SK-N-SH (cell line): ENCODE results near the gene ZDHHC6. TPM values are rescaled to one million over a fixed set of nuclear protein-coding genes. Genes with fewer than 3 reads are reported as not detected.

Experiments
- CTCF ChIA-PET: fragments of 300-600, 350-600 bp; formaldehyde crosslinking; extraction: SDS; loops from one replicate; lab custom pipeline; 2021; lab: Yijun Ruan, JAX
- POLR2A ChIA-PET: fragments of 350-600 bp; sonication (Branson Sonifier 250); formaldehyde crosslinking; extraction: SDS; loops from one replicate; lab custom pipeline; 2020; ENCODE audit warnings: antibody characterized with exemption, inconsistent platforms; lab: Yijun Ruan, JAX
- DNase-seq: peaks from one replicate; pipeline ENCODE4 v3.0.0; 2012
- H2AFZ ChIP-seq: fragments of 200-600 bp; sonication (generic); 2 replicates; pipeline ENCODE4 v1.8.1; 2016; ENCODE audit warnings: antibody characterized with exemption, mild to moderate bottlenecking, low read depth
- H3F3A ChIP-seq: fragments of 200-600 bp; sonication (generic); replicated peaks from 2 replicates; pipeline ENCODE3; 2016; ENCODE audit warnings: antibody characterized with exemption, mild to moderate bottlenecking; ENCODE audit not compliant: insufficient read depth
- H3K27ac ChIP-seq, 2 experiments: fragments of 200-500 bp in 1 of 2; fragments of 200-600 bp in 1 of 2; sonication (Bioruptor generic) in 1 of 2; sonication (generic), shearing (Covaris generic) in 1 of 2; 2 replicates each; pipeline versions ENCODE4 v1.5.1 to v1.6.1; 2014 to 2016; ENCODE audit warnings: low read depth in 2 of 2, inconsistent platforms in 1 of 2, low read length in 1 of 2, mild to moderate bottlenecking in 1 of 2, mixed read lengths in 1 of 2
- H3K27me3 ChIP-seq: fragments of 200-600 bp; sonication (generic), shearing (Covaris generic); 2 replicates; pipeline ENCODE4 v1.6.1; 2016; ENCODE audit warnings: mixed run types; ENCODE audit not compliant: insufficient read depth
- H3K36me3 ChIP-seq, 2 experiments: fragments of 200-500 bp in 1 of 2; fragments of 200-600 bp in 1 of 2; sonication (Bioruptor generic) in 1 of 2; sonication (generic) in 1 of 2; replicated peaks in 1 of 2; 2 replicates each; pipeline versions ENCODE3 to v1.5.1; 2014 to 2016; ENCODE audit warnings: low read length in 1 of 2, mild to moderate bottlenecking in 1 of 2; ENCODE audit not compliant: insufficient read depth in 2 of 2, control insufficient read depth in 1 of 2
- H3K4me1 ChIP-seq, 2 experiments: fragments of 200-500 bp in 1 of 2; fragments of 200-600 bp in 1 of 2; sonication (Bioruptor generic) in 1 of 2; sonication (generic), shearing (Covaris generic) in 1 of 2; 2 replicates each; pipeline versions ENCODE4 v1.5.1 to v1.6.1; 2014 to 2016; ENCODE audit warnings: low read depth in 1 of 2, low read length in 1 of 2, mixed run types in 1 of 2; ENCODE audit not compliant: insufficient read depth in 2 of 2, control insufficient read depth in 1 of 2
- H3K4me2 ChIP-seq: fragments of 200-600 bp; sonication (generic), shearing (Covaris generic); 2 replicates; pipeline ENCODE4 v1.6.1; 2017; ENCODE audit warnings: mixed run types
- H3K4me3 ChIP-seq, 2 experiments: fragments of 200-500 bp in 1 of 2; fragments of 200-600 bp in 1 of 2; sonication (Bioruptor generic) in 1 of 2; sonication (generic), shearing (Covaris generic) in 1 of 2; 2 replicates each; pipeline versions ENCODE4 v1.5.1 to v1.8.1; 2014 to 2016; ENCODE audit warnings: low read depth in 2 of 2, inconsistent platforms in 1 of 2, low read length in 1 of 2, mild to moderate bottlenecking in 1 of 2, mixed read lengths in 1 of 2, moderate library complexity in 1 of 2
- H3K79me2 ChIP-seq: fragments of 200-600 bp; sonication (generic); 2 replicates; pipeline ENCODE4 v1.8.1; 2017; ENCODE audit warnings: mild to moderate bottlenecking; ENCODE audit not compliant: insufficient read depth
- H3K9ac ChIP-seq: fragments of 200-600 bp; sonication (generic); 2 replicates; pipeline ENCODE4 v1.6.1; 2017; ENCODE audit warnings: mixed run types
- H3K9me2 ChIP-seq: fragments of 200-600 bp; sonication (generic); 2 replicates; pipeline ENCODE4 v1.6.1; 2017; ENCODE audit warnings: mixed run types
- H3K9me3 ChIP-seq: fragments of 200-600 bp; sonication (generic); 2 replicates; pipeline ENCODE4 v1.6.1; 2017; ENCODE audit warnings: mixed run types, mild to moderate bottlenecking, moderate library complexity
- H4K20me1 ChIP-seq: fragments of 200-600 bp; sonication (generic); 2 replicates; pipeline ENCODE4 v1.6.1; 2017; ENCODE audit warnings: mild to moderate bottlenecking, mixed run types; ENCODE audit not compliant: insufficient read depth
- CTCF ChIP-seq: fragments of 200-600 bp; sonication (generic); IDR thresholded peaks from 2 replicates; pipeline ENCODE4 v1.6.1; 2017; ENCODE audit warnings: antibody characterized with exemption, mild to moderate bottlenecking, moderate library complexity
- FOXM1 ChIP-seq: IDR thresholded peaks from 2 replicates; pipeline ENCODE4 v1.4.0; 2012; ENCODE audit warnings: low read depth, mild to moderate bottlenecking
- GATA2 ChIP-seq: sonication (generic); formaldehyde crosslinking; IDR thresholded peaks from 2 replicates; pipeline ENCODE4 v1.5.0; 2020; ENCODE audit warnings: mild to moderate bottlenecking, missing genetic modification reagents
- JUND ChIP-seq: IDR thresholded peaks from 2 replicates; pipeline ENCODE4 v1.4.0; 2012
- NRF1 ChIP-seq: IDR thresholded peaks from 2 replicates; pipeline ENCODE4 v1.6.1; 2012; ENCODE audit warnings: low read depth, mild to moderate bottlenecking, low read length
- POLR2AphosphoS5 ChIP-seq: IDR thresholded peaks from 2 replicates; pipeline ENCODE4 v1.6.1; 2012; ENCODE audit warnings: low read depth, low read length
- RAD21 ChIP-seq: IDR thresholded peaks from 2 replicates; pipeline ENCODE4 v1.6.1; 2012; ENCODE audit warnings: mild to moderate bottlenecking, low read length
- RFX5 ChIP-seq: IDR thresholded peaks from 2 replicates; pipeline ENCODE4 v1.6.1; 2012; ENCODE audit warnings: mild to moderate bottlenecking, improper control_type of control experiment, low read length
- RXRA ChIP-seq: IDR thresholded peaks from 2 replicates; pipeline ENCODE4 v1.4.0; 2012; ENCODE audit warnings: low read depth, mild to moderate bottlenecking, borderline replicate concordance
- SMC3 ChIP-seq: IDR thresholded peaks from 2 replicates; pipeline ENCODE4 v1.6.1; 2012; ENCODE audit warnings: low read depth, low read length, improper control_type of control experiment
- TAF1 ChIP-seq: IDR thresholded peaks from 2 replicates; pipeline ENCODE4 v1.6.1; 2012; ENCODE audit warnings: low read depth, mild to moderate bottlenecking, low read length, moderate library complexity, borderline replicate concordance
- TCF12 ChIP-seq: IDR thresholded peaks from 2 replicates; pipeline ENCODE4 v1.4.0; 2012
- USF2 ChIP-seq: fragments of 150-350 bp; IDR thresholded peaks from 2 replicates; pipeline ENCODE4 v1.6.1; 2017; ENCODE audit warnings: antibody characterized with exemption, low read length, low read depth, borderline replicate concordance
- WGBS: methylation state at CpG from one replicate; pipeline ENCODE4 v1.1.6; 2017; ENCODE audit warnings: low lambda C conversion rate; 5-methylcytosine and 5-hydroxymethylcytosine counted together
- polyA plus RNA-seq, 3 experiments: library from polyadenylated mRNA; depleted of rRNA; stranded (reverse); fragments of >200 nt; gene quantifications; 2 replicates each; pipeline ENCODE4 v1.2.3, GENCODE V29; 2012
- TF ChIP-seq, protein P1 (sequence below): IDR thresholded peaks from 2 replicates; pipeline ENCODE4; 2012
- TF ChIP-seq, protein P2 (sequence below): IDR thresholded peaks from 2 replicates; pipeline ENCODE4 v1.4.0; 2012; ENCODE audit warnings: low read depth

The ZDHHC6 gene
- polyA plus RNA-seq, 1 of the 3 experiments (the other 2 are of a cell fraction), result 12.5 TPM

- TF ChIP-seq USF2 (no peak), SMC3 (peak; percentile 55), JUND (no peak), RAD21 (peak; percentile 80), POLR2AphosphoS5 (no peak), TAF1 (no peak)
Observed at GRCh38 chr10:112475575-112476218, 29.0 kb upstream of the ZDHHC6 start (continued).

DNA sequence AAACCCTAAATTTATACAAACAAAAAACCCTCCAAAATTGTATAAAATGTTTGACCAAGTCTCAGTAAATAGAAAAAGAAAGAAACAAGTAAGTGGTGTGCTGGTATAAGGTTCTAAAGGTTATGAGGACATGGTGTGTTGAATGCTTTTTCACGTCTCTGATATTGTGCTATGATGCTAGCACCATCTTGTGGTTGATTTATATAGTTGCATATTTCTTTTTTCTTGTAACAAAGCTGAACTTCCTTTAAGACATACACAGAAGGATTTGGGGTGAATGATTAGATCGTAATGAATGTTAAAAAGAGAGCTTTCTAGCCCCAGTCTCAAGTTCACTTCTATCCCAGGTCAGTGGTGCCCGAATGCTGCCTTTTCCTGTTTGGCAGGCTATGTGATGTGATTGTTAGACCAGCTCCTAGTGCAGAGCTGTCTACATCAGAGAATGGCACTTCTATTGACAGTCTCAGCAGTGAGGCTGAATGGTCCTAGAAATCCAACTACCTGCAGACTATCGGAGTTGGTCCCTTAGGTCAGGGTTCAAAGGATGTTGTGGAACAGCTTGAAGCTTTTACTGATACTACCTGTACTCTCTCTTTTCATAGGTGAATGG, 25.3 kb upstream of the ZDHHC6 start:
- peak; percentile 48 for DNase-seq
- no peak overlapping the region for H3K27ac ChIP-seq
- H3F3A ChIP-seq, result no peaks in the 10 kb centered on the region
- H3K36me3 ChIP-seq, result peaks cover 5 to 15% of the 10 kb centered on the region in 2 experiments
- 0 out of 2 replicates have a peak overlapping the region, but pooled peaks have one; percentile 43 for H2AFZ ChIP-seq
- H3K9me2 ChIP-seq, result no peaks in the 10 kb centered on the region
- H3K9me3 ChIP-seq, result no peaks in the 10 kb centered on the region
- H3K4me2 ChIP-seq, result no peak overlapping the region
- 3% methylated on average over 4 of the region's 4 CpGs for WGBS
- H3K4me1 ChIP-seq, result peaks cover 2 to 6% of the 10 kb centered on the region in 2 experiments; a peak in 3 of 4 replicates
- peaks cover 2% of the 10 kb centered on the region; the same call in 1 of the 2 replicates for H3K79me2 ChIP-seq
- no peak overlapping the region for H3K4me3 ChIP-seq
- TF ChIP-seq GATA2 (CRISPR knock-in tag) (no peak), RFX5 (no peak), TAF1 (no peak), SMC3 (peak; percentile 46), RXRA (no peak), RAD21 (peak; percentile 78), CTCF (peak; percentile 82), POLR2AphosphoS5 (no peak), NRF1 (no peak), TCF12 (no peak), USF2 (no peak), FOXM1 (no peak)
- TF ChIP-seq, protein P1, sequence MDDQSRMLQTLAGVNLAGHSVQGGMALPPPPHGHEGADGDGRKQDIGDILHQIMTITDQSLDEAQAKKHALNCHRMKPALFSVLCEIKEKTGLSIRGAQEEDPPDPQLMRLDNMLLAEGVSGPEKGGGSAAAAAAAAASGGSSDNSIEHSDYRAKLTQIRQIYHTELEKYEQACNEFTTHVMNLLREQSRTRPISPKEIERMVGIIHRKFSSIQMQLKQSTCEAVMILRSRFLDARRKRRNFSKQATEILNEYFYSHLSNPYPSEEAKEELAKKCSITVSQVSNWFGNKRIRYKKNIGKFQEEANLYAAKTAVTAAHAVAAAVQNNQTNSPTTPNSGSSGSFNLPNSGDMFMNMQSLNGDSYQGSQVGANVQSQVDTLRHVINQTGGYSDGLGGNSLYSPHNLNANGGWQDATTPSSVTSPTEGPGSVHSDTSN, result no peak
- TF ChIP-seq, protein P2, sequence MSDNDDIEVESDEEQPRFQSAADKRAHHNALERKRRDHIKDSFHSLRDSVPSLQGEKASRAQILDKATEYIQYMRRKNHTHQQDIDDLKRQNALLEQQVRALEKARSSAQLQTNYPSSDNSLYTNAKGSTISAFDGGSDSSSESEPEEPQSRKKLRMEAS, result no peak
- no peaks in the 10 kb centered on the region for H3K27me3 ChIP-seq
- no peak overlapping the region for H3K9ac ChIP-seq
- ChIA-PET CTCF (interaction anchor here (0.6 to 3.2 kb wide), 42 partner anchors 9 to 1103 kb away, joined by 3 to 28 read pairs (median 4); no protein-coding TSS in a partner anchor), POLR2A (interaction anchor here (0.6 to 1.3 kb wide), 2 partner anchors 25 to 36 kb away, joined by 3 to 4 read pairs; partner anchors contain the start of genes VTI1A and ZDHHC6)
- no peaks in the 10 kb centered on the region for H4K20me1 ChIP-seq
